GM19463 (cell line): Measurements from ENCODE around the gene ELF3.
"Not testable (repeated sequence)": the region's sequence is repeated elsewhere in the genome, so short reads cannot be mapped to it uniquely, and the experiment has no call there.

Experiments
- ATAC-seq: cut with Tn5 transposase; IDR thresholded peaks from one replicate; pipeline ENCODE4 v1.9.1; 2021; ENCODE audit warnings: mild to moderate bottlenecking, moderate library complexity; ENCODE audit not compliant: unreplicated experiment

ELF3 gene

DNA sequence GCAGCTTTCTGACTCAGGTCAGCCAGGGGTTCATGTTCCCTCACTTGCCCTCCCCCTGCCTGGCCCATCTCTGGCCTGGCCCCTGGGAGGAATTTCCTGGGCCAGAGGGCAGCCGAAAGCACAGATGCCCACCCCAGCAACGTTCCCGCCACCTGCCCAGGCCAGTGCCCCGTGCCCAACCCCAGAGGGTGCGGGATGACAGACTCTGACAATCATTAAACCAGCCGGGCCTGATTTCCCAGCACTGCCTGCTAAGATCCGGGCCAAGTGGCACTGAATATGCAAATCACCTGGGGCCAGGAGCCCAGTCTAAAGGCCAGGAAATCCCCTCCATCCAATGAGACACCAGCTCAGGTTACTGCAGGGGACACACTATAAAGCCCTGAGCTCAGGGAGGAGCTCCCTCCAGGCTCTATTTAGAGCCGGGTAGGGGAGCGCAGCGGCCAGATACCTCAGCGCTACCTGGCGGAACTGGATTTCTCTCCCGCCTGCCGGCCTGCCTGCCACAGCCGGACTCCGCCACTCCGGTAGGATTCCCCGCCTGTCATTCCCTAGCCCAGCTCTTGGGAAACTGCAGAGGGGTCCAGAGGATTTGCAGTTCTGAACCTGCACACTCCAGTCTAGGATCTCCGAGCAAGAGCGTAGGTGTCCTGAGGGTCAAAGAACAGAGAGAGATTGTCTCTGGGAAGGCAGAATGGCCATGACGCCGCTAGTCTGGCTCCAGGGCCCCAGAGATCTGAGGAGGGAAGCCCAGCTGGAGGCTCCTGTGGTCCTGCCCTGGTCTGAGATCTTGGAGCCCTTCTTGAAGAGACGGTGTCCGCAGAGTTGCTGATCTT lies at the start of gene ELF3:
TSS of gene ELF3 (plus strand) at position 408 of the 836 bp plus-strand sequence. CDS start 550 bp downstream, outside the sequence.
- peak; percentile 98 for ATAC-seq

DNA sequence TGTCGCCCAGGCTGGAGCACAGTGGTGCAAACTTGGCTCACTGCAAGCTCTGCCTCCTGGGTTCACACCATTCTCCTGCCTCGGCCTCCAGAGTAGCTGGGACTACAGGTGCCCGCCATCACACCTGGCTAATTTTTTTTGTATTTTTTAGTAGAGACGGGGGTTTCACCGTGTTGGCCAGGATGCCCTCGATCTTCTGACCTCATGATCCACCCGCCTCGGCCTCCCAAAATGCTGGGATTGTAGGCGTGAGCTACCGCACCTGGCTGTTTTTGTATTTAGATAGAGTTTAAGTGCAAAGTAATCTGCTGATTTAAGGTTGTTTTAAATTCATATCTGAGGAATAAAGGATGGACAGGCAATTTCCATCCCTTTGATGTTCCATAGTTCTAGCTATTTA lies 48.0 kb upstream of the ELF3 start:
- not testable (repeated sequence) for ATAC-seq

DNA sequence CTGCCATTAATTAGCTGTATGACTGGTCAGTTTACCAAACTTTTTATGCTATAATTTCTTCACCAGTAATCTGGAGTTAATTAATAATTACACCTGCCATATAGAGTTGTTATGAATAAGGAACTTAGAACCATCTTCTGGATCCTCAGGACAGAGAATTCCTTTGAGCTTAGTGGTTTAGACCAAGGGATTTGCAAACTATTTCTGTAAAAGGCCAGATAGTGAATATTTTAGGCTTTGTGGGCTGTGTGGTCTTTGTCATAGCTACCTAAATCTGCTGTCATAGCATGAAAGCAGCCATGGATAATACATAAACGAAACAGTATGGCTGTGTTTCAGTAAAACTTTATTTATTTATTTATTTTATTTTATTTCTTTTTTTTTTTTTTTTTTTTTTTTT lies 46.1 kb upstream of the ELF3 start:
- no peak for ATAC-seq

DNA sequence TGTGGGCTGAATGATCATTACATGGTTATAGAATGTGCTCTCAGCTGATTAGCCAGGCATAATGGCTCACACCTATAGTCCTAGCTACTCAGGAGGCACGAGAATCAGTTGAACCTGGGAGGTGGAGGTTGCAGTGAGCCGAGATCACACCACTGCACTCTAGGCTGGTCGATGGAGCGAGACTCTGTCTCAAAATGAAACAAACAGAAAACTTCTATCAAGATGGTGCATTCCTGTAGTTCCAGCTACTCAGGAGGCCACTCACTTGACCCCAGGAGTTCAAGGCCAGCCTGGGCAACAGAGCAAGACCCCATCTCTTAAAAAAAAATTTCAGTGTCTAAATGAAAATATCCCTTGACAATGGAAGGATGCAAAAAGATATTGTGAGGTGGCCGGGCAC lies 44.2 kb upstream of the ELF3 start:
- no peak for ATAC-seq

DNA sequence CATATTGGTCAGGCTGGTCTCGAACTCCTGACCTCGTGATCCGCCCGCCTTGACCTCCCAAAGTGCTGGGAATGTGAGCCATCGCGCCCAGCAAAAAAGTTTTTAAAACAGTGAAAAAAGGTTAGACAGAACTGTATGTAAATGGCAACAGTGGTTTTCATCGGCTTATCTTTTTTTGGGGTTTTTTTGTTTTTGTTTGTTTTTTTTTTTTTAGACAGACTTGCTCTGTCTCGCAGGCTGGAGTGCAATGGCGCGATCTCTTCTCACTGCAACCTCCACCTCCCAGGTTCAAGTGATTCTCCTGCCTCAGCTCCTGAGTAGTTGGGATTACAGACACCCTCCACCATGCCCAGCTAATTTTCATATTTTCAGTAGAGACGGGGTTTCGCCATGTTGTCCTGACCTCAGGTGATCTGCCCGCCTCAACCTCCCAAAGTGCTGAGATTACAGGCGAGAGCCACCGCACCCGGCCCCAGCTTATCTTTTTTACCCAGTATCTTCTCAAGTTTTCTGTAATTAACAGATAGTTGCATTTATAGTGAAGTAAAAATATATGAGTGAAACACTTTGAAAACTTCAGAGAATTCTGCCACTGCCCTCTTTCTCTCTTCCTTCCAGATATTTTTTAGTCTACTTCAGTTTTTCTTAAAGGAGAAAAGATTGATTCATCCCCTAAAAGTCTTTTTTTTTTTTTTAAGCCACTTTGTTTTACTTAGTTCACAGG lies 42.0 kb upstream of the ELF3 start:
- ATAC-seq, result no peak

DNA sequence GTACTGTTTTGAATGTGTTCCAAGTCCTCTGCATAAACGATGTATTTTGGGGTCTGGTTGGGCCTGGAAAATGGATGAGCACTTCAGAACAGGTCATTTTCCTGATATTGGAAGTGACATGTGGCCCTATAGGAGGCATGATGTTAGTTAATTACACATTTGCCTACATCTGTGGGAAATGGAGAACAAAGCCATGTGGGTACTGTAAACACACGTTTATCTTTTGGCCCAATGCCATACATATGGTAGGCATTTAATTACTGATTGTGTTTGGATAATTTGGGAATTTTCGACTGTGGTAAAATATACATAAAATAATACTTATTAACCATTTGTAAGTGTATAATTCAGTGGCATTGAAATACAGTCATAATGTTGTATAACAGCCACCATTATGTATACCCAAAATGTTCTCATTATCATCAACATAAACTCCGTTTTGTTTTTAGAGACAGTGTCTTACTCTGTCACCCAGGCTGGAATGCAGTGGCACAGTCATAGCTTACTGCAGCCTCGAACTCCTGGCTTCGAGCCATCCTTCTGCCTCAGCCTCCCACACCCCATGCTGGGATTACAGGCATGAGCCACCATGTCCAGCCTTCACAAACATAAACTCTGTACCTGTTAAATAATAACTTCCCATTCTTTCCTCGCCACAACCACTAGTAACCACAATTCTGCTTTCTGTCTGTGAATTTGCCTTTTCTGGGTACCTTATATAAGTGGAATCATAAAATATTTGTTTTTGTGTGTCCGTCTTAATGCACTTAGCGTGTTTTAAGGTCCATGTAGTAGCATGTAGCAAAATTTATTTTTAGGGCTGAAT lies 39.8 kb upstream of the ELF3 start:
- no peak for ATAC-seq

DNA sequence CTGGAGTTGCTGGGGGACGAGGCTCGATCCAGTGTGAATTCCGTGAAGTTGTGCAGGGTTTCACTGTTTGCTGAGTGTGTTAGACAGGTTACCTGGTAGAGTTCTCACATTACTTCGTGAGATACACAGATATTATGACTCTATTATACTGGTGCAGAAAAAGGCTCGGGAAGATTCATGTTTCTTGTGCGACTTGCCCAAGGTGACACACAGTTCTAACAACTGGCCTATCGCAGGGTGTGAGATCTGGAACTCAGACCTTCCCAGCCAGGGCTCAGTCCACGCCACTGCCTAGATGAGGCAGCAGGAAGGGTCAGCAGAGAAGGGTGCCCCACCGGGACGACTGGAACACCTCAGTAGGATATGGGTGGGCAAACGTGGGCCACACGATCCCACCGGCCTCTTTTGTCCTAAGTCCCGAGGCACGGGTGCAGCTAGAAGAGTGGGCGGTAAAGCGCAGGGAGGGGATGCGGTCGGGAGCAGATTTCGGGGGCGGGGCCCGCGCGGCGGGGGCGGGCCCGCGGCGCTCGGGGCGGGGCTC lies 28.2 kb upstream of the ELF3 start:
- ATAC-seq, result peak; percentile 27

DNA sequence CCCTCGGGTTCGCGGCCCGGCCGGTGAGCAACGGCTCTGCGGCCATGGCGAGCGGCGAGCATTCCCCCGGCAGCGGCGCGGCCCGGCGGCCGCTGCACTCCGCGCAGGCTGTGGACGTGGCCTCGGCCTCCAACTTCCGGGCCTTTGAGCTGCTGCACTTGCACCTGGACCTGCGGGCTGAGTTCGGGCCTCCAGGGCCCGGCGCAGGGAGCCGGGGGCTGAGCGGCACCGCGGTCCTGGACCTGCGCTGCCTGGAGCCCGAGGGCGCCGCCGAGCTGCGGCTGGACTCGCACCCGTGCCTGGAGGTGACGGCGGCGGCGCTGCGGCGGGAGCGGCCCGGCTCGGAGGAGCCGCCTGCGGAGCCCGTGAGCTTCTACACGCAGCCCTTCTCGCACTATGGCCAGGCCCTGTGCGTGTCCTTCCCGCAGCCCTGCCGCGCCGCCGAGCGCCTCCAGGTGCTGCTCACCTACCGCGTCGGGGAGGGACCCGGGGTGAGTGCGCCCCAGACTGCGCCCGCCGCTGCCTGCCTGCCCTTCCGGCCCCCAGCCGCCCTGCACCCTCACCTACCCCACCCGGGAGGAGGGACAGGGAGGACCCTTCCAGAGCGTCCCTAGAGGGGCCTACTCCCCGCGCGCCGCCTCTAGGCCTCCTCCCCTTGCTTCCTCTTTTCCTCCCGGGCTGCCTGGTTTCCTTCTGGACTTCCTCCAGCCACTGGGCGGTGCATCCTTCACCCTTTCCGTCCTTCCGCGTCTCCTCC lies 27.6 kb upstream of the ELF3 start, which contains the start of gene RNPEP:
TSS of gene RNPEP (plus strand) at position 26 of the 757 bp plus-strand sequence. CDS start at position 45, 19 bp downstream.
- peak; percentile 77 for ATAC-seq

DNA sequence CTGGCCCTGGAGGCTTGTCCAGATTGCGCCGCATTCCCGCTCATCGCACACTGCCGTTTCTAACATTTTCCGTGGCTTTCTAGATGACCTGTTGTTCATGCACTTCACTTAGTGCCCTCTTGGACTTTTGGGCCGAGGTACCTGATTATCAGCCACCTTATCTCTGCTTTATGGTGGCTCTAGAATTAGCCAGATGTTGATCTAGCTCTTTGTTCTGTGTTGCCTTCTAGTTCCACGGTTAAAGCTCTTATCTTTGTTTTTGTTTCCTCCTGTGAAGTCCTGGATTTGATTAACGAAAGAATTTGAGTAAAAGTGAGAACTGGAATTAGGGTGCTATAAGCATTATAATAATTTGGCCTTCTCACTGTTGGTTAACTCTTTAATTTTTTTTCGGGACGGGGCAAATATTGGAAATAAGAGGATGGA lies 27.0 kb upstream of the ELF3 start:
- ATAC-seq, result no peak

DNA sequence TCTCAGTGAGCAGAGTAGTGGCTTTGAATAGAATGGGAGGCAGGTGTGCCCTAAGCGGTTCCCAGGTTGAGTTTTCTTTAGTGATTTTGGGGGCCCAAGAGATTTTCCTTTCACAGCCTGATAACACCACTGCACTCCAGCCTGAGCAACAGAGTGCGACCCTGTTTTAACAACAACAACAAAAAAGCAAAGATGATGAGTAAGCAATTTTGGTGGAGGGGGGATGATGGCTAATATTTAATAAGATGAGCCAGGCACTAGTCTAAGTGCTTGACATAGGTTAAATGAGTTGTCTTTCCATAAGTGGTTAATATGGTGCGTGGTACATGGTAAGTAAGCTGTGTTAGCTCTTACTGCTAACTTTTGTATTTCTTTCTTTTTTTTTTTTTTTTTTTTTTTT lies 25.9 kb upstream of the ELF3 start:
- no peak for ATAC-seq

DNA sequence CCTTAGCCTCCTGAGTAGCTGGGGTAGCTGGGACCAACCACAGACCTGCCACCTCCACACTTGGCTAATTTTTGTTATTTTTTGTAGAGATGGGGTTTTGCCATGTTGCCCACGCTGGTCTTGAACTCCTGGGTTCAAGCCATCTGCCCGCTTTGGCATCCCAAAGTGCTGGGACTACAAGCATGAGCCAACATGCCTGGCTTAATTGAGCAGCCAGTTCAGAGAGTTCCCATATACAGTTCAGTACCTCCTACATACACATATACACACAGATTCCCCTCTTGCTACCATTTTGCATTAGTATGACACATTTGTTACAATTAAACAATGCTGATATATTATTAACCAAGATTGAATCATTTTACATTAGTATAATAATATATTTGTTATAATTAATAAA lies 25.0 kb upstream of the ELF3 start:
- no peak for ATAC-seq

DNA sequence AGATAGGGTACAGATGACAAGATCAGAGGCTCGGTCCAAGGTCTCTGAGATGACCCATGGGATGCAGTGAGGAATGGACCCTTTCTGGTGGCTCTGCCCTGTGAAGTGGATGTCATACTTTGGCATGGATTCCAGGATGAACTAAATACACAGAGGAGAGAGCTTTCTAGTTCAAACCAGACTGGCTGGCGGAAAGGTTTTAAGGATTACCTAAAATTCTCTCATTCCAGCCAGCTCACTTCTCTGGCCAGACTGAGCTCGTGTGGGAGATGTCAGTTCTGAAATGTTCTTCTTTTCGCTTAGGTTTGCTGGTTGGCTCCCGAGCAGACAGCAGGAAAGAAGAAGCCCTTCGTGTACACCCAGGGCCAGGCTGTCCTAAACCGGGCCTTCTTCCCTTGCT lies 21.8 kb upstream of the ELF3 start:
- no peak for ATAC-seq

DNA sequence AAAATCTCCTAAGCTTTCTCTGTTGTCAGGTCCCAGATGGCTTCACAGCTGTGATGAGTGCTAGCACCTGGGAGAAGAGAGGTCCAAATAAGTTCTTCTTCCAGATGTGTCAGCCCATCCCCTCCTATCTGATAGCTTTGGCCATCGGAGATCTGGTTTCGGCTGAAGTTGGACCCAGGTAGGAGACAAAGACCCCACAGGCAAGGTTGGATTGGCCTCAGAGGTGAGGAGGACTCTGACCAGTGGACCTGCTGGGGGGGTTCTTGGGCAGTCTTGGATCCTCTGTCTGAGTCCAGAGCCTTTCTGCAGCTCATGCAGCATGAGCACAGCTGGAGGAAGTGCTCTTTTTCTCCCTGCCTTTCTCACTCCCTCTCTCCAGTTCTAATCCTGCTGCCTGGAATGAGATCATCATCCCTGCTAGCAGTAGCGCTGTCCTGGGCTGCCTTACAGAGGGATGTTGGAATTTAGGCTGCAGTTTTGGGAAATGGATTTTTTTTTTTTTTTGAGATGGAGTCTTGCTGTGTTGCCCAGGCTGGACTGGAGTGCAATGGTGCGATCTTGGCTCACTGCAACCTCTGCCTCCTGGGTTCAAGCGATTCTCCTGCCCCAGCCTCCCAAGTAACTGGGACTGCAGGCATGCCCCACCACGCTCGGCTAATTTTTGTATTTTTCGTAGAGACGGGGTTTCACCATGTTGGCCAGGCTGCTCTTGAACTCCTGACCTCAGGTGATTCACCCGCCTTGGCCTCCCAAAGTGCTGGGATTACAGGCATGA lies 20.8 kb upstream of the ELF3 start:
- ATAC-seq, result no peak

DNA sequence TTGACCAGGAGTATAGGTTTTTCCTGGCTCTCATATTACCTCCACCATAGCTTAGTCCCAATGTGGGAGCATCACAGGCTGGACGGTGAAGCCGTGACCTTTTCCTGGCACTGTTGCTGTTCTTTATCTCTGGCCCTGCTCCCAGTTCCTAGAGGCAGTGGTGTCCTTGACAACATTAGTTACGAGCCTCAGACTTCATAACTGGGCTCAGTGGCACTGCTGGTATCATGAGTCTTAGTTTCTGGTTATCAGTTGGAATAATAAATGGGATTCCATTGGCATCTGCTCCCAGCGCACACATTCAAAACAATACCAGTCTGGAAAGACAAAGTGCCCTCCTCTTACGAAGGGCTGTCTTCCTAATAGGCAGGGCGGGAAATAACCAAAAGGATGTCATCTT lies 20.0 kb upstream of the ELF3 start:
- no peak for ATAC-seq

DNA sequence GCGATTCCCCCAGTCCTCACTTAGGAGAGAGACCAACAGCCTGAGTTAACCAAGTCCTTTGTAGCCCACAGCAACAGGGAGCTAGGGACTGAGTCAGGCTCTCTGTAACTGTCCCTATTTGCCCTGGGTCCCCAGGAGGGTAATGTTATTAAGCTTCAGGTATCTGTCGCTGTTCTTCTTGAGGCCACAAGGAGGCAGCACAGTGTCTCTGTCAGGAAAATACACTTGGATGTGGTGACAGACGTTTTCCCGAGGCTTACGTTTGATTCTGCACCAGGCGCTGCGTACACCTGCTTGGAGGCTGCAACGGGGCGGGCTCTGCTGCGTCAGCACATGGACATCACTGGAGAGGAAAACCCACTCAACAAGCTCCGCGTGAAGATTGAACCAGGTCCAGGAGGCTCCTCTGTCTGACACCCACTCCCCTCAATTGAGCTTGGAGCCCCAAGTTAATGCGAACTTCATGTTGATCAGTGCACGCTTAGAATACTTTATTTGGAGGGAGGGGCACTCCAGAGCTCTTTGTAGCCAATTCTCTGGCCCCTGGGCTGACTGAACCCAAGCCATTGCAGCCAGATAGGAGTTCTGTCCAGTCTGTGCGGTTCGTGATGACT lies 10.7 kb upstream of the ELF3 start:
- no peak for ATAC-seq

DNA sequence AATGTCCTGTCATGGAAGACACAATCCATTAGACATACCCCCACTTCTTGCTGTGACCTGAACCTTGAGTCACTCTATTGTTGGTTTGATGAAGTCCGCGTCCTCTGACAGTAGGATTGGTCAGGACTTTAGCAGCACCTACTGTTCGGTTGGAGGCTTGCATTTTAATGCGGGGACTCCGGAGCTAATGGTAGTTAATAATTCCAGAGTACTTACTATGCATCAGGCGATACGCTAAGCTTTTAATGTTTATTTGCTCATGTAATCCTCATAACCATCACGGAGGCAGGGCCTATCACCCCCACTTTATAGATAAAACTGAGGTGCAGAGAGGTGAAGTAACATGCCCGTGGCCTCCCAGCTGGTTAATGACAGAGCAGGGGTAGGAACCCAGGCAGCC lies 7.9 kb upstream of the ELF3 start:
- ATAC-seq, result no peak

DNA sequence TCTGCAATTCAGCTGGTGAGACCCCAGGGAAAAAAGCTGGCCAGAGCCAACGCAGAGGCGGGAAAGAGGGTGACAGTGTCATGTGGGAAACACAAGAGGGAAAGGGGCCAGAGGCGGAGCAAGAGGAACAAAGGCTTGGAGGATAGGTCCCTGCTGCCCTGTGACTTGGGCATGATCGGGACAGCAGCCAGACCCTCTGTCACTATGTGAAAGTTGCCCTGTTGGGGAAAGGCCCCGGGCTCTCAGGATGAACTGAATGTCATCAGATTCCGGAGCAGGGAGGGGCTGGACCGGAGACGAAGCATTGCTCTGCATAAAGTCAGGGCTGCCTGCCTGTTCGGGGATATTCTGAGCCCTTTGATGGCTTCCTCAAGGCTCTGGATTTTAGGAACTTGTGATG lies 5.7 kb upstream of the ELF3 start:
- no peak for ATAC-seq

DNA sequence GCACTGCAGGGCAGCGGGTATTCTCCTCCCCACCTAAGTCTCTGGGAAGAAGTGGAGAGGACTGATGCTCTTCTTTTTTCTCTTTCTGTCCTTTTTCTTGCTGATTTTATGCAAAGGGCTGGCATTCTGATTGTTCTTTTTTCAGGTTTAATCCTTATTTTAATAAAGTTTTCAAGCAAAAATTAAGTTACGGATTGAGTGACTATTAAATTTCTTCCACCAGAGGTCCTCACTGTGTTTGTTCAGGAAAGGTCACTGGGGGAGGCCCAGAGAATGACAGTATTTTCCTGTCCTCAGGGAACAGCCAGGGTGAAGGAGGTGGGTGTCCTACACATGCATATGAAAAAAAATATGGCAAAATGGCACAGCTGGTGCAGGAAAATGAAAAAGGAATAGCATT lies 4.4 kb upstream of the ELF3 start:
- no peak for ATAC-seq

DNA sequence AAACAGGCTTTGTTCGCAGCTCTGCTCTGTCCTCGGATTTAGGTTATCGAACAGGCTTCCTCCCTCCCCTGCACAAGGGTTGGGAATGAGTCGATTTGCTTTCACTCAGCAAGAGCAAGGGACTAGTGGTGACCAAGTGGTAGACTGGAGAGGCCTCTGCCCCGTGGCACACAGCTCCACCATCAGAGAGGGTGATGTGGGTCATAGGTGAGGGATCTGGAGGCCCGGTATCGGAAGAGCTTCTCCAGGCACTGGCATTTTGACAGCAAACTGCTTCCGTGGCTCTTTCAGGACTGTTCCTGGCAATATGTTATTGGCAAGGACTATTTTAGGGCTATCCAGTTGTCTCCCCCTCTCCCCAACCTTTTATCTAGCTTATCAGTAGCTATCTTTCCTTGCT lies 3.1 kb upstream of the ELF3 start:
- no peak for ATAC-seq
